ENCODE results near the gene ACADSB. TPM values are rescaled to one million over a fixed set of nuclear protein-coding genes. Genes with fewer than 3 reads are reported as not detected.

ACADSB gene
- total and polyA plus RNA-seq, 10 of the 15 experiments (the other 5 are each of a cell fraction or from before 2014, with no cell fraction given), result 10.8 to 24.0 (median 15.0) TPM

GRCh38 chr10:122983898-122984297 lies 24.9 kb upstream of the ACADSB start (continued):
- TF ChIP-seq, protein P1, sequence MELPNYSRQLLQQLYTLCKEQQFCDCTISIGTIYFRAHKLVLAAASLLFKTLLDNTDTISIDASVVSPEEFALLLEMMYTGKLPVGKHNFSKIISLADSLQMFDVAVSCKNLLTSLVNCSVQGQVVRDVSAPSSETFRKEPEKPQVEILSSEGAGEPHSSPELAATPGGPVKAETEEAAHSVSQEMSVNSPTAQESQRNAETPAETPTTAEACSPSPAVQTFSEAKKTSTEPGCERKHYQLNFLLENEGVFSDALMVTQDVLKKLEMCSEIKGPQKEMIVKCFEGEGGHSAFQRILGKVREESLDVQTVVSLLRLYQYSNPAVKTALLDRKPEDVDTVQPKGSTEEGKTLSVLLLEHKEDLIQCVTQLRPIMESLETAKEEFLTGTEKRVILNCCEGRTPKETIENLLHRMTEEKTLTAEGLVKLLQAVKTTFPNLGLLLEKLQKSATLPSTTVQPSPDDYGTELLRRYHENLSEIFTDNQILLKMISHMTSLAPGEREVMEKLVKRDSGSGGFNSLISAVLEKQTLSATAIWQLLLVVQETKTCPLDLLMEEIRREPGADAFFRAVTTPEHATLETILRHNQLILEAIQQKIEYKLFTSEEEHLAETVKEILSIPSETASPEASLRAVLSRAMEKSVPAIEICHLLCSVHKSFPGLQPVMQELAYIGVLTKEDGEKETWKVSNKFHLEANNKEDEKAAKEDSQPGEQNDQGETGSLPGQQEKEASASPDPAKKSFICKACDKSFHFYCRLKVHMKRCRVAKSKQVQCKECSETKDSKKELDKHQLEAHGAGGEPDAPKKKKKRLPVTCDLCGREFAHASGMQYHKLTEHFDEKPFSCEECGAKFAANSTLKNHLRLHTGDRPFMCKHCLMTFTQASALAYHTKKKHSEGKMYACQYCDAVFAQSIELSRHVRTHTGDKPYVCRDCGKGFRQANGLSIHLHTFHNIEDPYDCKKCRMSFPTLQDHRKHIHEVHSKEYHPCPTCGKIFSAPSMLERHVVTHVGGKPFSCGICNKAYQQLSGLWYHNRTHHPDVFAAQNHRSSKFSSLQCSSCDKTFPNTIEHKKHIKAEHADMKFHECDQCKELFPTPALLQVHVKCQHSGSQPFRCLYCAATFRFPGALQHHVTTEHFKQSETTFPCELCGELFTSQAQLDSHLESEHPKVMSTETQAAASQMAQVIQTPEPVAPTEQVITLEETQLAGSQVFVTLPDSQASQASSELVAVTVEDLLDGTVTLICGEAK (IDR thresholded peaks at IDR 0.05; ENCODE audit: borderline replicate concordance), result no peak
- TF ChIP-seq ZNF217 (IDR thresholded peaks at IDR 0.05) (no peak), POLR2AphosphoS2 (IDR thresholded peaks at IDR 0.05; ENCODE audit: low read depth, low read length) (no peak)

GRCh38 chr10:122984708-122985107 lies 24.1 kb upstream of the ACADSB start:
- Histone ChIP-seq H2AFZ (ENCODE audit: control insufficient read depth, low read depth, low read length) (no peak overlapping the region), H3K79me2 (ENCODE audit: control insufficient read depth, insufficient read depth, low read length) (no peaks in the 10 kb centered on the region), H3K27ac (ENCODE audit: control insufficient read depth, insufficient read depth) (no peak overlapping the region), H4K20me1 (ENCODE audit: control insufficient read depth, insufficient read depth) (no peaks in the 10 kb centered on the region), H3K9me3 (replicated peaks; ENCODE audit: control insufficient read depth, insufficient read depth, low read length) (no peaks in the 10 kb centered on the region), H3K36me3 (ENCODE audit: control insufficient read depth in 2 of 2, insufficient read depth in 2 of 2, low read length in 1 of 2) (0 out of 4 replicates have a peak, but pooled peaks cover 0 to 3% of the 10 kb centered on the region in 2 experiments), H3K4me3 (no peak overlapping the region), H3K4me2 (ENCODE audit: control insufficient read depth, insufficient read depth) (no peak overlapping the region), H3K27me3 (replicated peaks in 1 of 2; ENCODE audit: control insufficient read depth in 2 of 2, insufficient read depth in 2 of 2, low read length in 1 of 2) (no peaks in the 10 kb centered on the region), H3K4me1 (ENCODE audit: control insufficient read depth, insufficient read depth, low read length) (peaks cover 4% of the 10 kb centered on the region), H3K9ac (ENCODE audit: control insufficient read depth, insufficient read depth, low read length) (no peak overlapping the region)
- SMC1A ChIA-PET (ENCODE audit: uncharacterized antibody, unreplicated experiment), result interaction anchor here (1.1 to 2.5 kb wide), 4 partner anchors 10 to 26 kb away, joined by 3 to 7 read pairs (median 6); no protein-coding TSS in a partner anchor
- BruUV-seq (replicated peaks), result no TSS peak
- ATAC-seq (no peak), DNase-seq (ENCODE audit: low read depth, low spot score) (no peak), FAIRE-seq (no peak)
- CTCF ChIA-PET, result interaction anchor here (1.4 to 4.9 kb wide), 3 partner anchors 22 to 335 kb away, joined by 3 to 19 read pairs (median 5); no protein-coding TSS in a partner anchor
- intact Hi-C loops (cut with micrococcal nuclease; ENCODE audit: unreplicated experiment) (no loop called here), in situ Hi-C loops (cut with MboI) (no loop called here)
- POLR2A ChIA-PET, result interaction anchor here (2.0 kb wide), 1 partner anchor 24 kb away, joined by 6 read pairs; the partner anchor contains the start of genes ACADSB and IKZF5
- WGBS (ENCODE audit: insufficient coverage, insufficient replicate concordance, low lambda C conversion rate, missing lambda C conversion rate), result 100% methylated on average over 2 of the region's 2 CpGs
- RAD21 ChIA-PET (ENCODE audit: unreplicated experiment), result no interaction called here
- TF ChIP-seq ZZZ3 (IDR thresholded peaks at IDR 0.05; ENCODE audit: control insufficient read depth, insufficient read length, low read depth) (no peak), RAD21 (IDR thresholded peaks at IDR 0.05; ENCODE audit: insufficient read depth, low read depth, low read length) (no peak), HSF1 (IDR thresholded peaks at IDR 0.05; ENCODE audit: low read depth, low read length) (no peak), POLR2AphosphoS5 (IDR thresholded peaks at IDR 0.05; ENCODE audit: low read length) (no peak), YBX1 (IDR thresholded peaks at IDR 0.05) (no peak), ZNF274 (IDR thresholded peaks at IDR 0.05; ENCODE audit: insufficient read depth, insufficient read length) (no peak), TAF1 (IDR thresholded peaks at IDR 0.05; ENCODE audit: borderline replicate concordance, low read depth, low read length) (no peak)
- TF ChIP-seq, protein P2, sequence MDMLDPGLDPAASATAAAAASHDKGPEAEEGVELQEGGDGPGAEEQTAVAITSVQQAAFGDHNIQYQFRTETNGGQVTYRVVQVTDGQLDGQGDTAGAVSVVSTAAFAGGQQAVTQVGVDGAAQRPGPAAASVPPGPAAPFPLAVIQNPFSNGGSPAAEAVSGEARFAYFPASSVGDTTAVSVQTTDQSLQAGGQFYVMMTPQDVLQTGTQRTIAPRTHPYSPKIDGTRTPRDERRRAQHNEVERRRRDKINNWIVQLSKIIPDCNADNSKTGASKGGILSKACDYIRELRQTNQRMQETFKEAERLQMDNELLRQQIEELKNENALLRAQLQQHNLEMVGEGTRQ (IDR thresholded peaks at IDR 0.05; ENCODE audit: borderline replicate concordance, low read depth, low read length), result no peak
